ENCODE data around the gene SOD2. TPM values are rescaled to one million over a fixed set of nuclear protein-coding genes. Genes with fewer than 3 reads are reported as not detected.

Gene SOD2
- total and polyA plus RNA-seq, 2 of the 13 experiments (the other 11 are each of a cell fraction or from before 2014, with no cell fraction given), result 304 to 309 TPM

DNA sequence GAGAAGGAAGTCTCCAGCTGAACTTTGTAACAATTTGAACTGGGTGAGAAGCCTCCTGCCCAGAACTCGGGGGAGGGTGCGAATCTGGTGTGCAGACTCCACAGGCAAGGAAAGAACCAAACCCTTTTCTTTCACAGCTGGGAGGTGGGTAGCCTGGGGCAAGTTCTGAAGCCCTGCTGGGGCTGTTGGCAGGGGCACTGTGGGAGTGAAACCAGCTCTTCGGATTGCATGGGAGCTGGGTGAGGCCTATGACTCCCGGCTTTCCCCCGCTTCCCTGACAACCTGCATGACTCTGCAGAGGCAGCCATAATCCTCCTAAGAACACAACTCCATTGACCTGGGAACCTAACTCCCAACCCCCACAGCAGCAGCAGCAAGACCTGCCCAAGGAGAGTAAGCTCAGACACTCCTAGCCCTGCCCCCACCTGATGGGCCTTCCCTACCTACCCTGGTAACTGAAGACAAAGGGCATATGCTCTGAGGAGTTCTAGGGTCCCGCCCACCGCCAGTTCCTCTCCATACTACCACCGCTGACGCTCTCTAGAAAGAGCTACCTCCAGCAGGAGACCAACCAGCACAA lies 37.5 kb downstream of the SOD2 start:
- POLR2A ChIA-PET, result no interaction called here
- H3K36me3 ChIP-seq (replicated peaks in 1 of 2; ENCODE audit: control insufficient read depth in 1 of 2, insufficient read depth in 2 of 2, low read length in 2 of 2), result no peaks in the 10 kb centered on the region
- no peak for DNase-seq (ENCODE audit: low spot score)
- H2AFZ ChIP-seq (ENCODE audit: low read length), result no peak overlapping the region
- 62% methylated on average over 8 of the region's 9 CpGs for WGBS (ENCODE audit: low lambda C conversion rate)
- peaks cover 3% of the 10 kb centered on the region; the same call in 1 of the 2 replicates for H4K20me1 ChIP-seq (ENCODE audit: insufficient read depth, low read length)
- no peaks in the 10 kb centered on the region for H3K9me3 ChIP-seq (ENCODE audit: low read length)
- BruUV-seq (replicated peaks), result no TSS peak
- H3K27ac ChIP-seq (ENCODE audit: extremely low read length, insufficient read depth, low read length), result no peak overlapping the region
- no peak overlapping the region for H3K4me3 ChIP-seq (replicated peaks in 1 of 3; ENCODE audit: insufficient read depth in 1 of 3, low read depth in 2 of 3, low read length in 3 of 3)
- no peaks in the 10 kb centered on the region for H3K27me3 ChIP-seq (ENCODE audit: control insufficient read depth in 1 of 2, insufficient read depth in 2 of 2, low read length in 2 of 2)
- no peak for FAIRE-seq
- no peak overlapping the region for H3K9ac ChIP-seq (ENCODE audit: insufficient read depth, low read depth, low read length)
- no peaks in the 10 kb centered on the region for H3K79me2 ChIP-seq (ENCODE audit: insufficient read depth, low read length)
- H3K4me2 ChIP-seq (ENCODE audit: low read depth, low read length), result no peak overlapping the region
- ATAC-seq, result no peak
- H3K4me1 ChIP-seq (ENCODE audit: insufficient read depth, low read length), result no peaks in the 10 kb centered on the region
- intact Hi-C loops (cut with micrococcal nuclease; ENCODE audit: unreplicated experiment), result loop anchor here (2.0 kb wide), 3 partner anchors 403 to 481 kb away; no protein-coding TSS in a partner anchor
- no peak for TF ChIP-seq ATM (IDR thresholded peaks at IDR 0.05; ENCODE audit: borderline replicate concordance)
- no peak for TF ChIP-seq ZNF430 (CRISPR knock-in tag; IDR thresholded peaks at IDR 0.05)
- no peak for TF ChIP-seq MLLT10 (CRISPR knock-in tag; IDR thresholded peaks at IDR 0.05)
- TF ChIP-seq CCDC6 (CRISPR knock-in tag; IDR thresholded peaks at IDR 0.05), result no peak
- TF ChIP-seq AHR (CRISPR knock-in tag; IDR thresholded peaks at IDR 0.05), result no peak
- no peak for TF ChIP-seq ZNF343 (CRISPR knock-in tag; IDR thresholded peaks at IDR 0.05)
- TF ChIP-seq, protein P1, sequence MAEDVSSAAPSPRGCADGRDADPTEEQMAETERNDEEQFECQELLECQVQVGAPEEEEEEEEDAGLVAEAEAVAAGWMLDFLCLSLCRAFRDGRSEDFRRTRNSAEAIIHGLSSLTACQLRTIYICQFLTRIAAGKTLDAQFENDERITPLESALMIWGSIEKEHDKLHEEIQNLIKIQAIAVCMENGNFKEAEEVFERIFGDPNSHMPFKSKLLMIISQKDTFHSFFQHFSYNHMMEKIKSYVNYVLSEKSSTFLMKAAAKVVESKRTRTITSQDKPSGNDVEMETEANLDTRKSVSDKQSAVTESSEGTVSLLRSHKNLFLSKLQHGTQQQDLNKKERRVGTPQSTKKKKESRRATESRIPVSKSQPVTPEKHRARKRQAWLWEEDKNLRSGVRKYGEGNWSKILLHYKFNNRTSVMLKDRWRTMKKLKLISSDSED (CRISPR knock-in tag; IDR thresholded peaks at IDR 0.05), result no peak
- TF ChIP-seq, protein P2, sequence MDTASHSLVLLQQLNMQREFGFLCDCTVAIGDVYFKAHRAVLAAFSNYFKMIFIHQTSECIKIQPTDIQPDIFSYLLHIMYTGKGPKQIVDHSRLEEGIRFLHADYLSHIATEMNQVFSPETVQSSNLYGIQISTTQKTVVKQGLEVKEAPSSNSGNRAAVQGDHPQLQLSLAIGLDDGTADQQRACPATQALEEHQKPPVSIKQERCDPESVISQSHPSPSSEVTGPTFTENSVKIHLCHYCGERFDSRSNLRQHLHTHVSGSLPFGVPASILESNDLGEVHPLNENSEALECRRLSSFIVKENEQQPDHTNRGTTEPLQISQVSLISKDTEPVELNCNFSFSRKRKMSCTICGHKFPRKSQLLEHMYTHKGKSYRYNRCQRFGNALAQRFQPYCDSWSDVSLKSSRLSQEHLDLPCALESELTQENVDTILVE (CRISPR knock-in tag; IDR thresholded peaks at IDR 0.05), result no peak
- TF ChIP-seq SNAPC2 (CRISPR knock-in tag; IDR thresholded peaks at IDR 0.05), result no peak
- no peak for TF ChIP-seq U2AF1 (optimal IDR thresholded peaks at IDR 0.05; ENCODE audit: low read depth, low read length)
- CTCF ChIA-PET (ENCODE audit: low intra/inter-chr PET ratio, low total read pairs), result interaction anchor here (1.9 to 2.6 kb wide), 2 partner anchors 403 to 481 kb away, joined by 9 to 25 read pairs; no protein-coding TSS in a partner anchor
- in situ Hi-C loops (cut with HindIII; ENCODE audit: extremely low pct_ligation_motif_present, low pct_unique_long_range_greater_than_20kb), result no loop called here
